DMS53 (cell line): ENCODE data around the gene CBX7.

Experiments
- DNase-seq: peaks from one replicate; lab custom pipeline; 2025; lab: John Stamatoyannopoulos, UW

CBX7 gene

GRCh38 chr22:39123751-39124581, 28.5 kb downstream of the CBX7 start:
- no peak for DNase-seq

- DNase-seq, result no peak
Measured at GRCh38 chr22:39122772-39123470, 29.6 kb downstream of the CBX7 start.

DNA sequence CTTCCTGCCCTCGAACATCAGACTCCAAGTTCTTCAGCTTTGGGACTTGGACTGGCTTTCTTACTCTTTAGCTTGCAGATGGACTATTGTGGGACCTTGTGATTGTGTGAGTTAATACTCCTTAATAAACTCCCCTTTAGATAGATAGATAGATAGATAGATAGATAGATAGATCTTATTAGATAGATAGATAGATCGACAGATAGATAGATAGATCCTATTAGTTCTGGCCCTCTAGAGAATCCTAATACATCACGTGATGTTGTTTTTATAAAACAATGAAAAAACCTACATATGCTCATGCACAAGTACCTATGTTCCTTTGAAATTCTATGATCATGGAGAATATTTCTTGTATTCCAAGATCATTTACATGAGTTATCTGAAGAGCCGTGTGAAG, 31.5 kb downstream of the CBX7 start:
- no peak for DNase-seq

DNA sequence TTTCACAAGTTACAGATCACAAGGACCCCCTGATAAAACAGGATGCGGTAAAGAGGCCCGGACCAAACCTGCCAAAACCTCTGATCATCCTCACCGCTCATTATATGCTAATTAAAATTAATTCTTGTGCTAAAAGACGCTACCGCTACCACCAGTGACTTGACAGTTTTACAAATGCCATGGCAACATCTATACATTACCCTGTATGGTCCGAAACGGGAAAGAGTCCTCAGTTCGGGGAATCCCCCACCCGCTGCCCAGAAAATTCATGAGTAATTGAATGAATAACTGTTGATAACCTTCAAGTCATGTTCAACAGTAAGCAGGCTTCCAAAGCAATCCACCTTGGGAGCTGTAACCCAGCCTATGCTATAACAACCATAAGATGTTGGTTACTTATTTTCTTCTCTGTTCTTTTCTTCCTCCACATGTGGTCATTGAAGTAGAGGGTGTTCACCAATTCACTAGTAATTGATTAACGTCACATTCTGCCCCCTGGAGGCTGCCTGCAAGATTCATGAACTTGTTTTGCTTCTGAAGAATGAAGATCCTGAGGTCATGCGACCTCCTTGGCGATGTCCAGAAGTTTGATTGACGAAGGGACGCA, 34.8 kb downstream of the CBX7 start:
- peak; percentile 68 for DNase-seq

DNA sequence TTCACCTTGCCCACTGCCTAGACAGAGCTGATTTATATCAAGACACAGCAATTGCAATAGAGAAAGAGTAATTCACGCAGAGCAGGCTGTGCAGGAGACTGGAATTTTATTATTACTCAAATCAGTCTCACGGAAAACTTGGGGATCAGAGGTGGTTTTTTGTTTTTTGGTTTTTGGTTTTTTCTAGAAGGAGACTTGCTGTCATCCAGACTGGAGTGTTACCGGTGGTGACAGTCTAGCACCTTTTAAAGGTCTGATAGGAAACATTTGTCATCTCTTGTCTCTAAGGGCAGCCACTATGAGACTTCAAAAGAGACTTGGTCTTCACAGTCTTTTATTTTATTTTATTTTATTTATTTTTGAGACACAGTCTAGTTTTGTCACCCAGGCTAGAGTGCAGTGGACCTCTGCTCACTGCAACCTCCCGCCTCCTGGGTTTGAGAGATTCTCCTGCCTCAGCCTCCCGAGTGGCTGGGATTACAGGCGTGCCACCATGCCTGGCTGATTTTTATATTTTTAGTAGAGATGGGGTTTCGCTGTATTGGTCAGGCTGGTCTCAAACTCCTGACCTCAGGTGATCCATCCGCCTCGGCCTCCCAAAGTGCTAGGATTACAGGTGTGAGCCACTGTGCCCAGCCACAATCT, 36.4 kb downstream of the CBX7 start:
- no peak for DNase-seq

DNA sequence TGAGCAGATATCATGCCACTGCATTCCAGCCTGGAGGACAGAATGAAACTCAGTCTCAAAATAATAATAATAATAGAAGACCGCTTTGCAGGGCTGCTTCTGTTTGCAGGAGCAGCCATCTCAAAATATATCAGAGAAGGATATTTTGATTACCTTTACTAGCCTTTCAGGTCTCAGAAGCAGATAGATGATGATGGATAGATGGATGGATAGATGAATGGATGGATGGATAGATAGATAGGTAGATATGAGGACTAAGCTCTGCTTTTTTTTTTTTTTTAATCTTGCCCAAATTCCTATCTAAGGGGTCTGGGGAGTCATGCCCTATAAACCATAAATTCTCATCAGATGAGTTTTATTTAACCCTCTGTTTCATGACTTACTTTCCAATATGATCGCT, 36.9 kb downstream of the CBX7 start:
- no peak for DNase-seq

DNA sequence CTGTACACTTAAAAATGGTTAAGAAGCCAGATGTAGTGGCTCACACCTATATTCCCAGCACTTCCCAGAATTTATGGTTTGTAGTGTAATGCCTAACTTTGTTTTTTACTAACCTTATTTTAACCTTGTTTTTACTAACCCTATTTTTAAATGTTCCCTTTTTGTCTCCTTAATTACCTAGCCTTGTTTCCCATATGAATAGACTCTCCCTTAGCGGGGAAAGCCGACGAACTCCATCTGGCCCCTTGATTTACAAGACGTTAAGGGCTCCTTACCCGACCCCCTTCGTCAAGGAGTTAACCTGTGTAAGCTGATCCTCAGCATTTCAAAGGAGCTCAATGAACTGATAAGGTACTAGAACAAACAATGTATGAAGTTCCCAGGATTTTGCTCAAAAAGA, 38.4 kb downstream of the CBX7 start:
- DNase-seq, result no peak

DNA sequence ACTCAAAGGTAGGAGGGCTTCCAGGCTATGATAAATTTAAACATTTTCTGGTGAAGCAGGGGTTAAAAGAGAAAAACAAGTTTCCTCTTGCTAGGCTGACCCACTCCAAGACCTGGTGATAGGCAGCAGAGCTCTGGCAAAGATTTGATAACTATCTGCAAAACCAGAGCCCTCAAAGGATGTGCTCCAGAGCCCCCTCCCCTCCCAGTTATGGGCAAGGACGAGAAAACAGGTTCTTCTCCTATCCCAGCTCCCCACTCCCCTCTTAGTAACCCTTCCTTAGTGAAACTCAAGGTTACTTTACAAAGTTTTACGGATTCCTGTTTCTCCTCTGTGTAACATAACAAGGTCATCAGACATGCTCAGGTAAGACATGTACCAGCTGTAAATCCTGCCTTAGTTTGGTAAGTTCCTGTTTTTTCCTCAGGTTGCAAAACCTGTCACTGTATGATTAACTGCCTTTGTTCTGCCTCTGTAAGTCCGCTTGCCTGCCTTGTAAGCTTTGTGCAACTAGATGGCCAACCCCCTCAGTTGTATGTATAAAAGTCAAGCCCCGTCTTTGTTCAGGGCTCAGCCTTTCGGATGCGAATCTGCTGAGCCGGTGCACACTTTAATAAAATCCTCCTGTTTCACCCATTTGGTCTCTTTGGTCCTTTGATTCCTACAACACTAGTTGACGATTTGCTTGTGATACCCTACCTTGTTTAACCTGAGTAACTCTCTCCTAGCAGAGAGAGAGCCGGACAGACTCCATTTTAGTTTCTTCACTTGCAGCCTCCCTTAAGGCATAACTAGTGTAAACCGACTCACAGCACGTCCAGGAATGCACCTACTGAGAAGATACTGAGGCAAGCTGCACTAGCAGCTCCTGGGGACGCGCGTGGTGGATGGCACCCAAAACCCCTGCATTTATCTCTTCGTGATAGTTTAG, 41.6 kb downstream of the CBX7 start:
- peak; percentile 20 for DNase-seq

- DNase-seq, result no peak
Measured at GRCh38 chr22:39109361-39109760, 43.1 kb downstream of the CBX7 start.

DNA sequence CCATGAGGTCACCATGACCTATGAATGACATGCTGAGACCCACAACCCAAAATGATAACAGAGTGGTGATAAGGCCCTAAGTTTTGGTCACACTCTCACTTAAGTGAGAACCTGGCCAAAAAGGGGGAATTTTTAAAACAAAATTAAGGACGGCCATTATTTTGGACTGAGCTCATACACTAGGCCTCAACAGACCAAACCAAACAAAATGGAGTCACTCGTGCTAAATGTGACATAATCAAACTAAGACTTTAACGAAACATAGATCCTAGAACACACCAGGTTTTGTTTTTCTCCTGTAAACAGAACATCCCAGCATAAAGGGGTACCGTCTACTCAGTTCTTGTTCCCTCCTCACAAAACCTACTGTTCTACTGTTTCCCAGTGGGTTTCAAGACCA, 44.0 kb downstream of the CBX7 start:
- no peak for DNase-seq

DNA sequence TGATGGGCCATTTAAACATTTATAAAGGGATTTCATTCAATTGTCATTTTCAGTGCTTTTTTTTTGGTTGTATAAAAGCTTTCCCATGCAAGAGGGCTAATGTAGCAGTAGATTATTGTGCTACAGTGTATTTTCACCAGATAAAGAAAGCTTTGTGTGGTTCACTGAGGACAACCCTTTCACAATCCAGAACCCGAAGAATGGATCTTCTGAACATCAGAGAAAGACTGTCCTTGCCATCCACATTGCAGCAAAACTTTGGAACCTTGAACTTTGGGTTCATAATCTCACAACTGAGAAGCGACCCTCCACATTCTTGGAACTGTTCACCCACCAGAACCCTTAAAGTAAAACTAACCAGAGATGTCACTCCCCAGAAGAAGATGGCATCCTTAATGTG, 46.2 kb downstream of the CBX7 start:
- DNase-seq, result no peak

DNA sequence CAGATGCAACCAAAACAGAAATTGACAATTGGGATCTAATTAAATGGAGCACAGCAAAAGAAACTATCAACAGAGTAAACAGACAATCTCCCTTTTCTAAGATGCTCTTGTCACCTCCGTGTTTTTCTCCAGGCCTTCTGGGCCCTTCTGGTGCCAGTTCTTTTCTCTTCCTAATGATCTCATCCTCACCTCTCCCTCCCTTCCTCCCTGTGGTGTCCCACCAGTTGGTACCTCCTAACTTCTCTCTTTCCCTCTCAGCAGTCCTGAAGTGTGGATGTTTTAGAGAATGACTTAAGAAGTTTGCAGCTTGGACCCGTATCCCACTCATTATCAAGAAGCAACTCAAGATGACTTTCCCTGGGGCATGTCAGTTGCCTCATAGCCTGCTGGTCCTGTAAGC, 49.0 kb downstream of the CBX7 start:
- DNase-seq, result no peak

- DNase-seq, result no peak
Measured at GRCh38 chr22:39101226-39101625, 51.3 kb downstream of the CBX7 start.

DNA sequence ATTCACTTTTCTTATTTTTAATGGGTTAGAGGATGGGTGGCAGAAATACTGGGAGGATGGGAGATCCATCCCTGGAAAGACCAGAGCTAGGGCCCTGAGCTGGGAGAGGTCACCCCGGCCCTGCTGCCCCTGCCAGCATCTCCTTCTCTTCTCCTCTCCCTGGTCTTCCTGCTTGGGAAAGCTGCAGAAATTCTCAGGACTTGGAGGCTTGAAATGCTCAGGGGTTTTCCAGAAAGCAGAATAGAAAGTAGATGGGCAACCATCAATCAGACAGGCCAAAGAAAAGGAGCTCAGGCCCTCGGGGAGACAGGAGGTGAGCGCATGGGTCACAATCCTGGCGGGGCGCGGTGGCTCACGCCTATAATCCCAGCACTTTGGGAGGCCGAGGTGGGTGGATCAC, 53.9 kb downstream of the CBX7 start:
- DNase-seq, result no peak

- no peak for DNase-seq
Measured at GRCh38 chr22:39098026-39098425, 54.5 kb downstream of the CBX7 start.

- no peak for DNase-seq
Measured at GRCh38 chr22:39097098-39098020, 55.1 kb downstream of the CBX7 start, which contains the start of gene APOBEC3H. TSS of gene APOBEC3H (plus strand) at chr22:39097244. CDS start at chr22:39100279, 3,035 bp downstream.

GRCh38 chr22:39095971-39096370, 56.5 kb downstream of the CBX7 start:
- DNase-seq, result no peak

GRCh38 chr22:39094717-39095389, 57.6 kb downstream of the CBX7 start:
- DNase-seq, result no peak

DNA sequence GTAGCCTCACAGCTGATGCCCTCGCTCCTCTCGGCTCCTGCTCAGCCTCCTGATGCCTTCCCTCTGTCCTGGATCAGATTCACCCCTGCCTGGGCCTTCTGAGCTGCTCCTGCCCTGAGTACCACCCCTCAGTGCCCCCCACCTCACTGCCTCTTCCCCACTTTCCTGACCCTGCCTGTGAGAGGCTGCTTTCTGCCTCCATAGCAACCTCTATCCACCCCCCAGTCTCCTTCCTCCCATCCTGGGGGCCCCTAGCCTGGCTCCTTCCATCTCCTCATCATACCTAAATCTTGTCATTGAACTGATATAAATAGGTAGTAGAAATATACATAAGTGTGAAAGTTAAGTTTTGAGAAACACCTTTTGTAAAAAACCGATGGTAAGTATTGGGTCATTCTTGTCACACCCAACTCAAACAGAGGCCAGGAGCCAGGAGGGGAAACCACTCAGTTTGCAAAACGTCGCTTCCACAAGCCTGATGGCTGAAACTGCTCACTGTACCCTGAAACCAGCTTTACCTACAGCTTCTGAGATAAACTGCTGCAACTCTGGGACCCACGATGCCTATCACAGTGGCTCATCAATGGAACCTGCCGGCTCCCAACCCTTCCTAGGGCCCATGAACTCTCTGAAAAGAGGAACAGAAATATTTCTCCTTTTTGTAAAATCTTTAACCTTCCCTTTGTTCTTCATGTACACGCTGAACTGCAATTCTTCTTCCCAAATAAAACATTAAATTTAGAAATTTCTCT, 60.2 kb downstream of the CBX7 start:
- no peak for DNase-seq
